Heart left ventricle (tissue), 13 donors: ENCODE results near the gene ZEB2.

Experiments used
- POLR2A ChIP-seq, 2 donors: fragments of 450-650 bp; IDR thresholded peaks; one replicate each; pipeline ENCODE4 v1.6.1; 2017; ENCODE audit warnings: antibody characterized with exemption in 2 of 2, mild to moderate bottlenecking in 2 of 2, moderate library complexity in 2 of 2
- TF ChIP-seq, protein P1 (sequence below), 12 donors: fragments of 200-600 bp; sonication (generic) in 4 of 12; IDR thresholded peaks; one replicate each; pipeline versions ENCODE4 v1.5.0 to v1.8.0; 2018 to 2022; ENCODE audit warnings: antibody characterized with exemption in 12 of 12, mild to moderate bottlenecking in 5 of 12
- donor health status: ischemic (EF 13 %, LVEDD 7.1; RV severe dilation, severe dysfunction).
- donor health status: DM: no; HTN: yes; CAD: no.
- donor health status: DM: no; HTN: no; CAD: no.
- donor health status: ischemic (EF 25% LVEDD 6.9; RV normal size, moderate dysfunction).
- donor health status: ischemic (EF 25% LVEDD 5.7; RV mildly dilated, moderate dysfunction).
- donor health status: ischemic (EF 35%, LVEDD 5.7; RV mildly dilated, moderate dysfunction).
- donor health status: nonischemic (EF 11% LVEDD 7.7; RV severe dilation, severe dysfunction).
- donor health status: DM: yes; HTN: yes; CAD: no.
- donor health status: PGD.
- donor health status: ischemic (EF 29% LVEDD 5.4; RV normal size, mild dysfunction).
- donor health status: nonischemic (EF 23%, LVEDD 6.1; RV moderate dilation, normal function).

DNA sequence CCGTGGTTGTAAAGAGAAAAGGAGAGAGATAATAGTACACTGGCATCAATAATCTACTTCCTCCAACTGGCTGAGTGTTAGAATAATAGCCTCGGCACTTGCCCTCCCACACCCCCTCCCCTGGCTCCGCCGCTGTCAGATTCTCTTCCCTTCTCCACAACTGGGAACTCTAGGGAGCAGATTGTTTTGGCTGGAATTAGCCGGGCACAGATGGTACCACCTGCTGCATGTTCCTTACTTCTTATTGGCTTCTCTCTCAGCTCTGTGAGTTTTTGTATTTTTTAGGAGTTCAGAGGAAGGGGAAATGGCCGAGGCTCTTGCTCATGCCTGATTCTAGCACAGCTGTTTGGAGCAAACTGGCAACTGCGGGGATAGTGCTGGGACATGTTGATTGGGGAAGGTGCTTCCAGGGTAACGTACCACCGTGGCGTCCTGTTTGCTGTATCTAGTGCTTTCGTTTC is 140.0 kb downstream of the ZEB2 start:
- no peak for TF ChIP-seq POLR2A (IDR thresholded peaks at IDR 0.05)
- TF ChIP-seq, protein P1, sequence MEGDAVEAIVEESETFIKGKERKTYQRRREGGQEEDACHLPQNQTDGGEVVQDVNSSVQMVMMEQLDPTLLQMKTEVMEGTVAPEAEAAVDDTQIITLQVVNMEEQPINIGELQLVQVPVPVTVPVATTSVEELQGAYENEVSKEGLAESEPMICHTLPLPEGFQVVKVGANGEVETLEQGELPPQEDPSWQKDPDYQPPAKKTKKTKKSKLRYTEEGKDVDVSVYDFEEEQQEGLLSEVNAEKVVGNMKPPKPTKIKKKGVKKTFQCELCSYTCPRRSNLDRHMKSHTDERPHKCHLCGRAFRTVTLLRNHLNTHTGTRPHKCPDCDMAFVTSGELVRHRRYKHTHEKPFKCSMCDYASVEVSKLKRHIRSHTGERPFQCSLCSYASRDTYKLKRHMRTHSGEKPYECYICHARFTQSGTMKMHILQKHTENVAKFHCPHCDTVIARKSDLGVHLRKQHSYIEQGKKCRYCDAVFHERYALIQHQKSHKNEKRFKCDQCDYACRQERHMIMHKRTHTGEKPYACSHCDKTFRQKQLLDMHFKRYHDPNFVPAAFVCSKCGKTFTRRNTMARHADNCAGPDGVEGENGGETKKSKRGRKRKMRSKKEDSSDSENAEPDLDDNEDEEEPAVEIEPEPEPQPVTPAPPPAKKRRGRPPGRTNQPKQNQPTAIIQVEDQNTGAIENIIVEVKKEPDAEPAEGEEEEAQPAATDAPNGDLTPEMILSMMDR (IDR thresholded peaks at IDR 0.05): no peak
